ENCODE data around the gene ZFYVE1. TPM values are rescaled to one million over a fixed set of nuclear protein-coding genes. Genes with fewer than 3 reads are reported as not detected.
"Not testable (repeated sequence)": the region's sequence is repeated elsewhere in the genome, so short reads cannot be mapped to it uniquely, and the experiment has no call there.

Gene ZFYVE1
- total RNA-seq, 1 donor from 2014 or later: 9.1 TPM

- Mint-ChIP-seq H3K27ac (no peak overlapping the region), H3K27me3 (no peaks in the 10 kb centered on the region), H3K4me1 (peaks cover 38% of the 10 kb centered on the region), H3K9me3 (peaks cover 6% of the 10 kb centered on the region), H3K36me3 (ENCODE audit: low read depth) (peaks cover 24% of the 10 kb centered on the region), H3K4me3 (peak overlapping the region; percentile 95)
- DNase-seq: no peak
- intact Hi-C loops (cut with micrococcal nuclease): loop anchor here (5.0 kb wide), 1 partner anchor 112 kb away; the partner anchor contains the start of gene PSEN1
Observed at GRCh38 chr14:73025544-73025943, 1.4 kb downstream of the ZFYVE1 start.

DNA sequence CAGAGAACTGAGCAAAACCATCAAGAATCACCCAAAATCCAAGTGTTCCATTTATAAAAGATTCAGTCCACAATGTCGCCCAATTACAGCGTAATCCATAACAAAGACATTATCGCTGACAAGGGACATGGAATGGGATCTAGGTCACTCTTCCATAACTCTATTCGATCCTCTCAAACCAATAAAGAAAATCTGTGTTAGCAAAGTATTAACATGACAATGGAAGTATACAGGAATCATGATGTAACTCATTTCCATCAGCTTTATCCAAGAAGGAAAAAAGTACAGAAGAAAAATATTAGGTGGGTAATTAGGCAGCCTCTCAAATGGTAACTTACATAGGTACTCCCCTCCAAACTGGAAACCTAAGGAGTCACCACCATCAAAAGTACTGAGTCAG lies 4.9 kb downstream of the ZFYVE1 start:
- H3K27ac Mint-ChIP-seq: no peak overlapping the region
- no peaks in the 10 kb centered on the region for H3K9me3 Mint-ChIP-seq
- peaks cover 42% of the 10 kb centered on the region for H3K36me3 Mint-ChIP-seq (ENCODE audit: low read depth)
- intact Hi-C loops (cut with micrococcal nuclease): no loop called here
- H3K27me3 Mint-ChIP-seq: no peaks in the 10 kb centered on the region
- H3K4me3 Mint-ChIP-seq: no peak overlapping the region
- no peak for DNase-seq
- peaks cover 34% of the 10 kb centered on the region for H3K4me1 Mint-ChIP-seq

GRCh38 chr14:73016011-73016410 lies 10.9 kb downstream of the ZFYVE1 start:
- H3K4me3 Mint-ChIP-seq; H3K27ac Mint-ChIP-seq; H3K27me3 Mint-ChIP-seq; H3K9me3 Mint-ChIP-seq; intact Hi-C loops (cut with micrococcal nuclease); DNase-seq: not testable (repeated sequence)
- Mint-ChIP-seq H3K36me3 (ENCODE audit: low read depth) (peaks cover 42% of the 10 kb centered on the region), H3K4me1 (peaks cover 24% of the 10 kb centered on the region)

DNA sequence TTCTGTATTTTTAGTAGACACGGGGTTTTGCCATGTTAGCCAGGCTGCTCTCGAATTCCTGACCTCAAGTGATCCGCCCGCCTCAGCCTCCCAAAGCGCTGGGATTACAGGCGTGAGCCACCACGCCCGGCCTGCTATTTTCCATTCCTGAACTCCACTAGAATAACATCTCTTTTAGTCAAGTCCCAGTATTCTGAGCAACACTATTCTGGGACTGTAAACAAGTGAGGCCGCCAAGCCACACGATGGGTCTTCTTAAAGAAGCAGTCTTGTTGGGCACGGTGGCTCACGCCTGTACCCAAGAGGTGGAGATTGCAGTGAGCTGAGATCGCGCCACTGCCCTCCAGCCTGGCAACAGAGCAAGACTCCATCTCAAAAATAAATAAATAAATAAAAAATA lies 11.4 kb downstream of the ZFYVE1 start:
- H3K4me1 Mint-ChIP-seq: peaks cover 24% of the 10 kb centered on the region
- H3K4me3 Mint-ChIP-seq; intact Hi-C loops (cut with micrococcal nuclease); H3K27ac Mint-ChIP-seq; H3K27me3 Mint-ChIP-seq; H3K9me3 Mint-ChIP-seq; DNase-seq: not testable (repeated sequence)
- peaks cover 42% of the 10 kb centered on the region for H3K36me3 Mint-ChIP-seq (ENCODE audit: low read depth)

DNA sequence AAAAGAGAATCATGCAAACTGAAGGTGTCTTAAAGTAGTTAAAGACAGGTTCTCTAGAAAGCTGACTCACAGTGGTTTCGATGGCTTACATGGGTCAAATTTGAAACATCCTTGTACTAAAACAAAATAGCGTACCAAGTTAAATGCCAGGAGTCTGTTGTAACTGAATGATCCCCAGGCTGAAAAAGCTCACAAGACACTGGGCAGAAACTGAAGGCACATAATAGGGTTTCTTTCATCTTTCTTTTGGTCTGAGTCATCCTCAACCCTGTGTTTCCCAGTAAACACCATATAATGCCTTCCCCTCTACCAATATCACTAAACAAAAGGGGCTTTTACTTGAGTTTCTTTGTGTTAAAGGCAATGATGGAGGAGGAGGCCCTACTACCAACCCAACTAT lies 12.8 kb downstream of the ZFYVE1 start:
- peak; percentile 61 for DNase-seq
- Mint-ChIP-seq H3K36me3 (ENCODE audit: low read depth) (peaks cover 44% of the 10 kb centered on the region), H3K9me3 (no peaks in the 10 kb centered on the region), H3K27me3 (no peaks in the 10 kb centered on the region), H3K4me3 (no peak overlapping the region), H3K27ac (peak overlapping the region; percentile 70), H3K4me1 (peaks cover 24% of the 10 kb centered on the region)
- intact Hi-C loops (cut with micrococcal nuclease): loop anchor here (1.0 kb wide), 1 partner anchor 44 kb away; the partner anchor contains the start of gene RBM25

DNA sequence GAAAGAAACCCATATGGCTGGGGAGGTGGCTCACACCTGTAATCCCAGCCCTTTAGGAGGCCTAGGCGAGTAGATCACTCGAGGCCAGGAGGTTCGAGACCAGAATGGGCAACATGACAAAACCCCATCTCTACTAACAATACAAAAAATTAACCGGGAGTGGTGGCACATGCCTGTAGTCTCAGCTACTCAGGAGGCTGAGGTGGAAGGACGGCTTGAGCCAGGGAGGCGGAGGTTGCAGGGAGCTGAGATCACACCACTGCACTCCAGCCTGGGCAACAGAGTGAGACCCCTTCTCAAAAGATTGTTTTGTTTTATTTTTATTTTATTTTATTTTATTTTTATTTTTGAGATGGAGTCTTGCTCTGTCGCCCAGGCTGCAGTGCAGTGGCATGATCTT lies 15.7 kb downstream of the ZFYVE1 start:
- H3K27ac Mint-ChIP-seq; intact Hi-C loops (cut with micrococcal nuclease); H3K9me3 Mint-ChIP-seq; H3K27me3 Mint-ChIP-seq; DNase-seq; H3K4me3 Mint-ChIP-seq: not testable (repeated sequence)
- Mint-ChIP-seq H3K4me1 (peaks cover 17% of the 10 kb centered on the region), H3K36me3 (ENCODE audit: low read depth) (peaks cover 47% of the 10 kb centered on the region)

- peaks cover 35% of the 10 kb centered on the region for H3K36me3 Mint-ChIP-seq (ENCODE audit: low read depth)
Observed at GRCh38 chr14:73008501-73008900, 18.4 kb downstream of the ZFYVE1 start.

DNA sequence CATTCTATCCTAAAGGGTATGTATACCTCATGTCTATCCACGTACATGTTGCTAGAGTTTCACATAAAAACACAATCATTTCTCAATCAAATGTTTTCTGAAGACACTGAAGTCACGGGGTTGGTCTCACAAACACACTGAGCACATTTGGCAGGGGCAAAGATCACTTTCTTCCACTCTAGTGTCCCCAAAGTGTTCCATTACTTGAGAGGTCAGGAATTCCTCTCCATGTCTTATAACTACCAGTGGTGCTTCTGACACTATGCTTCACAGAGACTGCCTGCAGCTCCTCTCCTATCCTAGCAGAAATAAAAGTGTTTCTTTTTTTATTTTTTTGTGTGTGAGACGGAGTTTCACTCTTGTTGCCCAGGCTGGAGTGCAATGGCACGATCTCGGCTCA lies 19.1 kb downstream of the ZFYVE1 start:
- no peak overlapping the region for H3K4me3 Mint-ChIP-seq
- H3K27me3 Mint-ChIP-seq: no peaks in the 10 kb centered on the region
- DNase-seq: no peak
- H3K9me3 Mint-ChIP-seq: no peaks in the 10 kb centered on the region
- H3K27ac Mint-ChIP-seq: no peak overlapping the region
- H3K4me1 Mint-ChIP-seq: no peaks in the 10 kb centered on the region
- H3K36me3 Mint-ChIP-seq (ENCODE audit: low read depth): peaks cover 35% of the 10 kb centered on the region
- intact Hi-C loops (cut with micrococcal nuclease): no loop called here

More at GRCh38 chr14:73008501-73008900, 18.4 kb downstream of the ZFYVE1 start:
- no peak for DNase-seq
- no peaks in the 10 kb centered on the region for H3K27me3 Mint-ChIP-seq
- no peak overlapping the region for H3K4me3 Mint-ChIP-seq
- no peak overlapping the region for H3K27ac Mint-ChIP-seq
- H3K4me1 Mint-ChIP-seq: peaks cover 1% of the 10 kb centered on the region
- H3K9me3 Mint-ChIP-seq: no peaks in the 10 kb centered on the region
- intact Hi-C loops (cut with micrococcal nuclease): no loop called here

DNA sequence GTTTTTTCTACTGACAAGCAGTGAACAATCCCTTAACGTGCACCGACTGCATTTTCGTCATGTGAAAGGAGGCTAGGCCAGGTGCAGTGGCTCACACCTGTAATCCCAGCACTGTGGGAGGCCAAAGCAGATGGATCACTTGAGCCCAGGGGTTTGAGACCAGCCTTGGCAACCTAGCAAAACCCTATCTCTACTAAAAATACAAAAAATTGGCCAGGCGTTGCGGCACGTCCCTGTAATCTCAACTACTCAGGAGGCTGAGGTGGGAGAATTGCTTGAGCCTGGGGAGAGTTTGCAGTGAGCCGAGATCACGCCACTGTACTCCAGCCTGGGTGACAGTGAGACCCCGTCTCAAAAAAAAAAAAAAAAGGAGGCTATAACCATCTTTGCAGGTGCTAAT lies 22.3 kb downstream of the ZFYVE1 start:
- H3K4me1 Mint-ChIP-seq; H3K9me3 Mint-ChIP-seq; H3K27ac Mint-ChIP-seq; H3K27me3 Mint-ChIP-seq; intact Hi-C loops (cut with micrococcal nuclease); DNase-seq; H3K4me3 Mint-ChIP-seq: not testable (repeated sequence)
- peaks cover 29% of the 10 kb centered on the region for H3K36me3 Mint-ChIP-seq (ENCODE audit: low read depth)

DNA sequence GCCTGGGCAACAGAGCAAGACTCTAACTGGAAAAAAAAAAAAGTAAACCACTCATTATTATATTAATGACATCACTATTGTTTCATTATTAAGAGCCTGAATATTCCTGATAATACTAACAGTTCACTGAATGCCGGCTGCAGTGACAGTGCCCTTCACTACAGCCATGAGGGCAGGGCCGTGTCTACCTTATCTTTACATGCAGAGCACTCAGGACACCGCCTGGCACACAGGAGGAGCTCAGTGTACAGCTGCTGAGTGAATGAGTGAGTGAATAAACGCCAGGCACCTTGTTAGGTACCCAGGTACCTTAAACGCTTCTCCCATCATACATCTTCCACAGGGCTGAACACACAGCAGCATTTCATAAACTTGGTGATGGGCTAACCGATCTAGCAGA lies 23.2 kb downstream of the ZFYVE1 start:
- Mint-ChIP-seq H3K4me3 (no peak overlapping the region), H3K27ac (no peak overlapping the region), H3K4me1 (no peaks in the 10 kb centered on the region), H3K9me3 (no peaks in the 10 kb centered on the region), H3K27me3 (no peaks in the 10 kb centered on the region), H3K36me3 (ENCODE audit: low read depth) (peaks cover 21% of the 10 kb centered on the region)
- intact Hi-C loops (cut with micrococcal nuclease): no loop called here
- no peak for DNase-seq

DNA sequence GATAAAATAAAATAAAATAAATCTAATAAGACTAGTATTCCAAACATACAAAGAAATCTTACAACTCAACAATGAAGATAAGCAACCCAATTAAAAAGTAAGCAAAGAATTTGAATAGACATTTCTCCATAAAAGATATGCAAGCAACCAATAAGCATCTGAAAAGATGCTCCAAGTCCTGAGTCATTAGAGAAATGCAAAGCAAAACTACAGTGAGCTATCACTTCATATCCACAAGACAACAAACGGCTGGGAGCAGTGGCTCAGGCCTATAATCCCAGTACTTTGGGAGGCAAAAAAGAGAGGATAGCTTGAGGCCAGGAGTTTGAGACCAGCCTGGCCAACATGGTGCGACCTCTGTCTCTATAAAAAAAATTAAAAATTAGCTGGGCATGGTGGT lies 26.8 kb downstream of the ZFYVE1 start:
- H3K36me3 Mint-ChIP-seq (ENCODE audit: low read depth): peaks cover 32% of the 10 kb centered on the region
- H3K9me3 Mint-ChIP-seq: no peaks in the 10 kb centered on the region

DNA sequence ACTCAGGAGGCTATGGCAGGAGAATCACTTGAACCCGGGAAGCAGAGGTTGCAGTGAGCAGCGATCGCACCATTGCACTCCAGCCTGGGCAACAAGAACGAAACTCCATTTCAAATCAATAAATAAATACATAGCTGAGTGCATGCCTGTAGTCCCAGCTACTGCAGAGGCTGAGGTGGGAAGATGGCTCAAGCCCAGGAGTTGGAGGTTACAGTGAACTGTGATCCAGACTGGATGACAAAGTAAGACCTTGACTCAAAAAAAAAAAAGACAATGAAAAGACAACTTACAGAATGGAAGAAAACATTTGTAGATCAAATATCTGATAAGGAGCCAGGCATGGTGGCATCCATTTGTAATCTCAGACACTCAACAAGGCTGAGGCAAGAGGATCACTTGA lies 27.6 kb downstream of the ZFYVE1 start:
- Mint-ChIP-seq H3K36me3 (ENCODE audit: low read depth) (peaks cover 36% of the 10 kb centered on the region), H3K27ac (no peak overlapping the region), H3K9me3 (no peaks in the 10 kb centered on the region), H3K4me3 (no peak overlapping the region), H3K27me3 (no peaks in the 10 kb centered on the region), H3K4me1 (no peaks in the 10 kb centered on the region)
- no peak for DNase-seq
- intact Hi-C loops (cut with micrococcal nuclease): no loop called here

More for the DNA sequence above, 26.8 kb downstream of the ZFYVE1 start:
- Mint-ChIP-seq H3K4me3 (no peak overlapping the region), H3K27me3 (no peaks in the 10 kb centered on the region), H3K4me1 (no peaks in the 10 kb centered on the region), H3K27ac (no peak overlapping the region)
- no peak for DNase-seq
- intact Hi-C loops (cut with micrococcal nuclease): no loop called here

GRCh38 chr14:72998252-72998903 lies 28.5 kb downstream of the ZFYVE1 start:
- Mint-ChIP-seq H3K4me3 (no peak overlapping the region), H3K27ac (no peak overlapping the region), H3K36me3 (ENCODE audit: low read depth) (peaks cover 34% of the 10 kb centered on the region), H3K4me1 (no peaks in the 10 kb centered on the region), H3K9me3 (no peaks in the 10 kb centered on the region), H3K27me3 (no peaks in the 10 kb centered on the region)
- DNase-seq: no peak
- intact Hi-C loops (cut with micrococcal nuclease): no loop called here

DNA sequence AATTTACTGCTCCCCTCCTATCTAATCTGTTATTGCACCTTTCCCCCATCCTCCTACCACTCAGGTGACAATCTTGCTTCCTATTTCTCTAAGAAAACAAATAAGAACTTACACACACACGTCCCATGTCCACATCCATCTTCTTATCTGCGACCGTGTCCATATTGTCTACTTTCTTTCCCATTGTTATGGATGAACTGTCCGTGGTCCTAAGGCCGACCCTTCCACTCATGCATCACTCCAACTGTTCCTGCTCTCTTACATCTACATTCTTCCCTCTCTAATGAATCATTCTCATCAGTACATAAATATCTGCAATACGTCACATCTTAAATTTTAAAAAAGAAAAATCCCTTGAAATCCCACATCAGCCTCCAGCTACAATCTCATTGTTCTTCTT lies 30.0 kb downstream of the ZFYVE1 start:
- intact Hi-C loops (cut with micrococcal nuclease): no loop called here
- Mint-ChIP-seq H3K27me3 (no peaks in the 10 kb centered on the region), H3K36me3 (ENCODE audit: low read depth) (peaks cover 38% of the 10 kb centered on the region), H3K27ac (no peak overlapping the region), H3K4me3 (no peak overlapping the region), H3K4me1 (no peaks in the 10 kb centered on the region), H3K9me3 (no peaks in the 10 kb centered on the region)
- DNase-seq: no peak

- Mint-ChIP-seq H3K27ac (no peak overlapping the region), H3K4me1 (no peaks in the 10 kb centered on the region), H3K27me3 (no peaks in the 10 kb centered on the region), H3K36me3 (ENCODE audit: low read depth) (peaks cover 25% of the 10 kb centered on the region), H3K9me3 (no peaks in the 10 kb centered on the region), H3K4me3 (no peak overlapping the region)
- DNase-seq: no peak
- intact Hi-C loops (cut with micrococcal nuclease): no loop called here
Observed at GRCh38 chr14:72990171-72990570, 36.7 kb downstream of the ZFYVE1 start.
